Loucy (cell line): Measurements from ENCODE around the gene JARID2.

ENCODE experiments used
- EZH2phosphoT487 ChIP-seq: fragments of 200-600 bp; IDR thresholded peaks from 2 replicates; pipeline ENCODE4 v1.6.1; 2018; ENCODE audit warnings: antibody characterized with exemption, mild to moderate bottlenecking, moderate library complexity, borderline replicate concordance
- TF ChIP-seq, protein P1 (sequence below): fragments of 200-600 bp; sonication (generic); conservative IDR thresholded peaks from 2 replicates; pipeline ENCODE4 v1.5.1; 2014; ENCODE audit warnings: mild to moderate bottlenecking, antibody characterized with exemption, low read length

DNA sequence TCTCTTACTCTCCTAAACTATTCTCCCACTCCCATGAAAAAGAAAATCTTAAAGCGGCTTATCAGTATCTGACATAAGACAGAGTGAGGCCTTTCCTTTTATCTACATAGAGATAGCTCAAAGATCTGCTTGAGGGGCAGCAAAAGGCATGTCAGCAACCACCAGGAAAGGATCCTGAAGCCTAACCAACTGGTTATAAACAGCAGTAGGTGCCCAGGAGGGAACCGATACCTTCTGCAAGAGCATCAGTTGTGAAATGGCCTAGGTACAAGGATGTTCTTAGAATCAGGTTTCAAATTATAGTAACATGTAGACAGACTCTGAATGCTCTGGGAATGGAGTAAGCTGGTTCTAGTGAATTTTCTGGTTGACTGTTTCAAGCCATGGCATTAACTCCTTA lies 21.4 kb downstream of the JARID2 start:
- TF ChIP-seq, protein P1, sequence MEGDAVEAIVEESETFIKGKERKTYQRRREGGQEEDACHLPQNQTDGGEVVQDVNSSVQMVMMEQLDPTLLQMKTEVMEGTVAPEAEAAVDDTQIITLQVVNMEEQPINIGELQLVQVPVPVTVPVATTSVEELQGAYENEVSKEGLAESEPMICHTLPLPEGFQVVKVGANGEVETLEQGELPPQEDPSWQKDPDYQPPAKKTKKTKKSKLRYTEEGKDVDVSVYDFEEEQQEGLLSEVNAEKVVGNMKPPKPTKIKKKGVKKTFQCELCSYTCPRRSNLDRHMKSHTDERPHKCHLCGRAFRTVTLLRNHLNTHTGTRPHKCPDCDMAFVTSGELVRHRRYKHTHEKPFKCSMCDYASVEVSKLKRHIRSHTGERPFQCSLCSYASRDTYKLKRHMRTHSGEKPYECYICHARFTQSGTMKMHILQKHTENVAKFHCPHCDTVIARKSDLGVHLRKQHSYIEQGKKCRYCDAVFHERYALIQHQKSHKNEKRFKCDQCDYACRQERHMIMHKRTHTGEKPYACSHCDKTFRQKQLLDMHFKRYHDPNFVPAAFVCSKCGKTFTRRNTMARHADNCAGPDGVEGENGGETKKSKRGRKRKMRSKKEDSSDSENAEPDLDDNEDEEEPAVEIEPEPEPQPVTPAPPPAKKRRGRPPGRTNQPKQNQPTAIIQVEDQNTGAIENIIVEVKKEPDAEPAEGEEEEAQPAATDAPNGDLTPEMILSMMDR = no peak
- no peak for TF ChIP-seq EZH2phosphoT487
